HCT116 (cell line): ENCODE data around the gene FAM227B. TPM values are rescaled to one million over a fixed set of nuclear protein-coding genes. Genes with fewer than 3 reads are reported as not detected.

Experiments used
- ATAC-seq: fragments of 200-7000 bp; cut with Tn5 transposase; 2 replicates; pipeline ENCODE4 v1.9.1; 2020; ENCODE audit warnings: mild to moderate bottlenecking, moderate library complexity
- BruUV-seq: library from RNA; stranded (reverse); fragments of 400-500 nt; replicated peaks from 2 replicates; lab custom pipeline; 2021; lab: Mats Ljungman, UMichigan
- CTCF ChIA-PET: fragments of 300-600 bp; sonication (Branson Sonifier 250); formaldehyde crosslinking; loops from one replicate; lab custom pipeline; 2021; ENCODE audit warnings: antibody characterized with exemption; lab: Charles Lee
- POLR2A ChIA-PET: fragments of 300-600, 350-600 bp; sonication (Branson Sonifier 250); formaldehyde crosslinking; loops from one replicate; lab custom pipeline; 2021; ENCODE audit warnings: antibody characterized with exemption; lab: Charles Lee
- RAD21 ChIA-PET, 2 experiments: fragments of 300-600 bp; sonication (Branson Sonifier 250); formaldehyde crosslinking; loops; one replicate each; lab custom pipeline; 2023; ENCODE audit warnings: low total read pairs in 2 of 2; ENCODE audit not compliant: uncharacterized antibody in 2 of 2, unreplicated experiment in 2 of 2, low non-redundant PET in 1 of 2; lab: Charles Lee
- DNase-seq: peaks from one replicate; pipeline ENCODE4 v3.0.0-alpha.2; 2010; ENCODE audit warnings: low read depth, low spot score
- H2AFZ ChIP-seq: fragments of 200-600 bp; shearing (Covaris generic), sonication (generic); 2 replicates; pipeline ENCODE4 v1.6.1; 2017; ENCODE audit warnings: low read depth, mixed run types, mixed read lengths, antibody characterized with exemption, low read length; ENCODE audit not compliant: poor library complexity, severe bottlenecking
- H3K27ac ChIP-seq: 2 replicates; pipeline ENCODE4 v1.5.1; 2012; ENCODE audit warnings: low read depth, low read length
- H3K27me3 ChIP-seq: fragments of 200-600 bp; sonication (generic); 2 replicates; pipeline ENCODE4 v1.6.1; 2016; ENCODE audit warnings: mixed run types, low read length, mixed read lengths; ENCODE audit not compliant: insufficient read depth
- H3K36me3 ChIP-seq, 2 experiments: fragments of 200-500 bp in 1 of 2; fragments of 200-600 bp in 1 of 2; sonication (Bioruptor generic) in 1 of 2; sonication (generic) in 1 of 2; 2 replicates each; pipeline versions ENCODE4 v1.5.1 to v1.6.1; 2014 to 2016; ENCODE audit warnings: low read length in 2 of 2, inconsistent platforms in 1 of 2, mixed read lengths in 1 of 2, mixed run types in 1 of 2; ENCODE audit not compliant: insufficient read depth in 2 of 2, control insufficient read depth in 1 of 2
- H3K4me1 ChIP-seq, 2 experiments: fragments of 200-600 bp in 1 of 2; sonication (generic) in 1 of 2; 2 replicates each; pipeline versions ENCODE4 v1.5.1 to v1.6.1; 2012 to 2017; ENCODE audit warnings: low read length in 2 of 2, inconsistent platforms in 1 of 2, mild to moderate bottlenecking in 1 of 2, mixed read lengths in 1 of 2, mixed run types in 1 of 2, moderate library complexity in 1 of 2; ENCODE audit not compliant: insufficient read depth in 2 of 2, control insufficient read depth in 1 of 2
- H3K4me2 ChIP-seq: fragments of 200-600 bp; sonication (generic); 2 replicates; pipeline ENCODE4 v1.6.1; 2017; ENCODE audit warnings: mixed run types, low read length, mixed read lengths
- H3K4me3 ChIP-seq, 2 experiments: fragments of 200-600 bp in 1 of 2; sonication (generic) in 1 of 2; replicated peaks in 1 of 2; 2 replicates each; pipeline ENCODE4 v1.5.1; 2011 to 2016; ENCODE audit warnings: low read length in 2 of 2, control low read depth in 1 of 2, low read depth in 1 of 2, mild to moderate bottlenecking in 1 of 2, mixed read lengths in 1 of 2, mixed run types in 1 of 2
- H3K79me2 ChIP-seq: fragments of 200-600 bp; sonication (generic); 2 replicates; pipeline ENCODE4 v1.6.1; 2017; ENCODE audit warnings: mild to moderate bottlenecking, mixed run types, low read length, moderate library complexity, mixed read lengths; ENCODE audit not compliant: insufficient read depth
- H3K9ac ChIP-seq: fragments of 200-600 bp; sonication (generic); 2 replicates; pipeline ENCODE4 v1.6.1; 2016; ENCODE audit warnings: low read length, mixed read lengths
- H3K9me2 ChIP-seq: fragments of 200-600 bp; sonication (generic), shearing (Covaris generic); 2 replicates; pipeline ENCODE4 v1.6.1; 2017; ENCODE audit warnings: mixed run types, mild to moderate bottlenecking, moderate library complexity; ENCODE audit not compliant: insufficient read depth
- H3K9me3 ChIP-seq, 2 experiments: fragments of 200-500 bp in 1 of 2; fragments of 200-600 bp in 1 of 2; sonication (Bioruptor generic) in 1 of 2; sonication (generic) in 1 of 2; 2 replicates each; pipeline ENCODE4 v1.6.1; 2014 to 2017; ENCODE audit warnings: low read length in 2 of 2, mixed read lengths in 2 of 2, inconsistent platforms in 1 of 2, low read depth in 1 of 2, mild to moderate bottlenecking in 1 of 2, mixed run types in 1 of 2, moderate library complexity in 1 of 2; ENCODE audit not compliant: control insufficient read depth in 1 of 2, insufficient read depth in 1 of 2
- H4K20me1 ChIP-seq: fragments of 200-600 bp; sonication (generic), shearing (Covaris generic); 2 replicates; pipeline ENCODE4 v1.6.1; 2017; ENCODE audit warnings: mixed run types, mild to moderate bottlenecking, moderate library complexity; ENCODE audit not compliant: insufficient read depth
- ATF3 ChIP-seq: IDR thresholded peaks from 2 replicates; pipeline ENCODE4 v1.6.1; 2012
- CEBPB ChIP-seq: IDR thresholded peaks from 2 replicates; pipeline ENCODE4 v1.6.1; 2012; ENCODE audit warnings: low read depth
- EZH2 ChIP-seq: fragments of 200-600 bp; sonication (generic); IDR thresholded peaks from 2 replicates; pipeline ENCODE4 v1.6.1; 2017; ENCODE audit warnings: antibody characterized with exemption, mixed run types
- EZH2phosphoT487 ChIP-seq: fragments of 200-600 bp; IDR thresholded peaks from 2 replicates; pipeline ENCODE4 v1.6.1; 2018; ENCODE audit warnings: antibody characterized with exemption, borderline replicate concordance
- JUND ChIP-seq: IDR thresholded peaks from 2 replicates; pipeline ENCODE4 v1.6.1; 2012
- POLR2A ChIP-seq: IDR thresholded peaks from 2 replicates; pipeline ENCODE4 v1.7.0; 2011; ENCODE audit warnings: borderline replicate concordance; ENCODE audit not compliant: insufficient read depth, insufficient read length; ENCODE audit errors: extremely low read depth
- RAD21 ChIP-seq: IDR thresholded peaks from 2 replicates; pipeline ENCODE4 v1.6.1; 2012; ENCODE audit warnings: low read depth, mild to moderate bottlenecking
- REST ChIP-seq: IDR thresholded peaks from 2 replicates; pipeline ENCODE4 v1.6.1; 2012; ENCODE audit warnings: low read depth
- SP1 ChIP-seq: IDR thresholded peaks from 2 replicates; pipeline ENCODE4 v1.6.1; 2012; ENCODE audit warnings: low read depth
- YY1 ChIP-seq: IDR thresholded peaks from 2 replicates; pipeline ENCODE4 v1.6.1; 2011; ENCODE audit warnings: low read length, low read depth, moderate library complexity, mild to moderate bottlenecking; ENCODE audit not compliant: insufficient replicate concordance; ENCODE audit errors: extremely low read depth
- ZNF274 ChIP-seq: fragments of 200-500 bp; sonication (Bioruptor generic); IDR thresholded peaks from 2 replicates; pipeline ENCODE4 v1.6.1; 2014; ENCODE audit warnings: mild to moderate bottlenecking, low read depth, low read length, inconsistent platforms
- intact Hi-C: fragments of 100-400 bp; cut with micrococcal nuclease; formaldehyde crosslinking; loops from 2 replicates; pipeline ENCODE4 v1.10.0; 2022
- total RNA-seq: library from RNA; stranded (reverse); gene quantifications from one replicate; pipeline ENCODE4 v1.2.1, GENCODE V29; 2021; ENCODE audit not compliant: unreplicated experiment

The FAM227B gene
- total RNA-seq, 1 experiment from 2014 or later = 6.9 TPM

GRCh38 chr15:49573421-49573820, 47.2 kb downstream of the FAM227B start:
- TF ChIP-seq REST (no peak), JUND (no peak), YY1 (no peak), RAD21 (no peak), CEBPB (no peak)
- Histone ChIP-seq H4K20me1 (no peaks in the 10 kb centered on the region), H3K9ac (no peak overlapping the region), H3K27ac (no peak overlapping the region), H2AFZ (no peak overlapping the region), H3K9me2 (no peaks in the 10 kb centered on the region), H3K4me1 (no peaks in the 10 kb centered on the region), H3K79me2 (no peaks in the 10 kb centered on the region), H3K27me3 (no peaks in the 10 kb centered on the region), H3K9me3 (no peaks in the 10 kb centered on the region), H3K4me2 (no peak overlapping the region), H3K4me3 (no peak overlapping the region), H3K36me3 (no peaks in the 10 kb centered on the region)
- BruUV-seq = no TSS peak
- ChIA-PET RAD21 (no interaction called here), POLR2A (no interaction called here), CTCF (no interaction called here)
- ATAC-seq (no peak), DNase-seq (no peak)
- intact Hi-C loops = no loop called here

- H3K9me3 ChIP-seq = no peaks in the 10 kb centered on the region
- ATAC-seq = no peak
- no peaks in the 10 kb centered on the region for H3K4me1 ChIP-seq
- H3K4me3 ChIP-seq = no peak overlapping the region
- no peaks in the 10 kb centered on the region for H3K36me3 ChIP-seq
- RAD21 ChIA-PET = no interaction called here
- no TSS peak for BruUV-seq
- no peak for DNase-seq
- no peak overlapping the region for H2AFZ ChIP-seq
- intact Hi-C loops = no loop called here
- no peak overlapping the region for H3K27ac ChIP-seq
- no peaks in the 10 kb centered on the region for H3K79me2 ChIP-seq
- CTCF ChIA-PET = no interaction called here
- no peak overlapping the region for H3K4me2 ChIP-seq
- H4K20me1 ChIP-seq = no peaks in the 10 kb centered on the region
- POLR2A ChIA-PET = no interaction called here
- no peaks in the 10 kb centered on the region for H3K27me3 ChIP-seq
- no peaks in the 10 kb centered on the region for H3K9me2 ChIP-seq
- no peak overlapping the region for H3K9ac ChIP-seq
- TF ChIP-seq REST (no peak), JUND (no peak), POLR2A (no peak), ZNF274 (no peak), ATF3 (no peak), EZH2 (no peak), SP1 (no peak), EZH2phosphoT487 (no peak)
Observed at GRCh38 chr15:49570672-49571071, 49.9 kb downstream of the FAM227B start.
